Common myeloid progenitor, CD34-positive (primary cell): Measurements from ENCODE around the gene KRT84.

ENCODE experiments used
- CTCF ChIA-PET: fragments of 350-600 bp; sonication (Branson Sonifier 250); formaldehyde crosslinking; loops from one replicate; lab custom pipeline; 2021; ENCODE audit warnings: antibody characterized with exemption; lab: Charles Lee
- POLR2A ChIA-PET: fragments of 350-600 bp; sonication (Branson Sonifier 250); formaldehyde crosslinking; loops from one replicate; lab custom pipeline; 2021; ENCODE audit warnings: antibody characterized with exemption; lab: Charles Lee
- DNase-seq, 3 donors: peaks; one replicate each; pipeline versions ENCODE4 v3.0.0 to v3.0.0-alpha.2; 2013
- H3K27ac ChIP-seq, 2 experiments: 1 replicate in 1 of 2; 2 replicates in 1 of 2; pipeline ENCODE4 v1.7.0; 2013; ENCODE audit warnings: inconsistent platforms in 2 of 2, low read length in 2 of 2, mild to moderate bottlenecking in 2 of 2, low read depth in 1 of 2, moderate library complexity in 1 of 2; ENCODE audit not compliant: severe bottlenecking in 2 of 2, insufficient read depth in 1 of 2, poor library complexity in 1 of 2
- H3K27me3 ChIP-seq, 5 experiments: replicated peaks in 2 of 5; 1 replicate in 3 of 5; 2 replicates in 2 of 5; pipeline versions ENCODE4 v1.6.1 to v1.7.0; 2013; ENCODE audit warnings: low read length in 4 of 5, mild to moderate bottlenecking in 2 of 5, moderate library complexity in 2 of 5, inconsistent platforms in 1 of 5; ENCODE audit not compliant: insufficient read depth in 5 of 5, control insufficient read depth in 4 of 5
- H3K36me3 ChIP-seq, 4 experiments: 1 replicate in 2 of 4; 2 replicates in 2 of 4; pipeline versions ENCODE4 v1.6.1 to v1.7.0; 2013; ENCODE audit warnings: low read length in 3 of 4, control low read depth in 1 of 4, mild to moderate bottlenecking in 1 of 4; ENCODE audit not compliant: control insufficient read depth in 4 of 4, insufficient read depth in 4 of 4
- H3K4me1 ChIP-seq, 4 experiments: 1 replicate in 3 of 4; 2 replicates in 1 of 4; pipeline versions ENCODE4 v1.6.1 to v1.7.1; 2013; ENCODE audit warnings: low read length in 3 of 4, mild to moderate bottlenecking in 3 of 4, control low read depth in 1 of 4, inconsistent platforms in 1 of 4, moderate library complexity in 1 of 4; ENCODE audit not compliant: control insufficient read depth in 4 of 4, insufficient read depth in 4 of 4; ENCODE audit errors: control extremely low read depth in 1 of 4
- H3K4me3 ChIP-seq, 7 experiments: 1 replicate in 4 of 7; 2 replicates in 3 of 7; pipeline versions ENCODE4 v1.5.1 to v1.7.0; 2013; ENCODE audit warnings: mild to moderate bottlenecking in 7 of 7, low read length in 6 of 7, moderate library complexity in 6 of 7, inconsistent platforms in 2 of 7, low read depth in 2 of 7, control low read depth in 1 of 7; ENCODE audit not compliant: insufficient read depth in 4 of 7, control insufficient read depth in 1 of 7; ENCODE audit errors: extremely low read depth in 1 of 7
- H3K9me3 ChIP-seq, 5 experiments: 1 replicate in 4 of 5; 2 replicates in 1 of 5; pipeline versions ENCODE4 v1.6.1 to v1.7.1; 2013; ENCODE audit warnings: low read length in 4 of 5, mild to moderate bottlenecking in 2 of 5, inconsistent platforms in 1 of 5, low read depth in 1 of 5, moderate library complexity in 1 of 5; ENCODE audit not compliant: control insufficient read depth in 4 of 5, insufficient read depth in 2 of 5; ENCODE audit errors: control extremely low read depth in 1 of 5
- WGBS: methylation state at CpG from one replicate; pipeline ENCODE4 v1.1.5; 2013; ENCODE audit not compliant: insufficient coverage; 5-methylcytosine and 5-hydroxymethylcytosine counted together

The KRT84 gene

GRCh38 chr12:52379536-52379935 lies 5.9 kb downstream of the KRT84 start:
- POLR2A ChIA-PET, result no interaction called here

GRCh38 chr12:52378091-52378490 lies 7.4 kb downstream of the KRT84 start:
- no peak for DNase-seq
- CTCF ChIA-PET, result interaction anchor here (1.2 to 2.2 kb wide), 6 partner anchors 8 to 507 kb away, joined by 3 to 7 read pairs (median 4); no protein-coding TSS in a partner anchor
- WGBS, result 90% methylated on average over 17 of the region's 19 CpGs
- Histone ChIP-seq H3K27me3 (peaks cover 0 to 16% (median 0%) of the 10 kb centered on the region in 5 experiments), H3K36me3 (no peaks in the 10 kb centered on the region), H3K4me1 (no peaks in the 10 kb centered on the region), H3K9me3 (no peaks in the 10 kb centered on the region), H3K4me3 (no peak overlapping the region), H3K27ac (no peak overlapping the region)
- POLR2A ChIA-PET, result no interaction called here

More at GRCh38 chr12:52379536-52379935, 5.9 kb downstream of the KRT84 start:
- H3K27me3 ChIP-seq, result peaks cover 0 to 18% (median 0%) of the 10 kb centered on the region in 5 experiments
- WGBS, result 89% methylated on average over 5 of the region's 6 CpGs
- CTCF ChIA-PET, result interaction anchor here (0.6 to 2.6 kb wide), 11 partner anchors 9 to 506 kb away, joined by 3 to 8 read pairs (median 5); no protein-coding TSS in a partner anchor
- H3K4me3 ChIP-seq, result no peak overlapping the region
- H3K36me3 ChIP-seq, result no peaks in the 10 kb centered on the region
- no peak overlapping the region for H3K27ac ChIP-seq
- H3K4me1 ChIP-seq, result no peaks in the 10 kb centered on the region
- no peak for DNase-seq
- H3K9me3 ChIP-seq, result no peaks in the 10 kb centered on the region

DNA sequence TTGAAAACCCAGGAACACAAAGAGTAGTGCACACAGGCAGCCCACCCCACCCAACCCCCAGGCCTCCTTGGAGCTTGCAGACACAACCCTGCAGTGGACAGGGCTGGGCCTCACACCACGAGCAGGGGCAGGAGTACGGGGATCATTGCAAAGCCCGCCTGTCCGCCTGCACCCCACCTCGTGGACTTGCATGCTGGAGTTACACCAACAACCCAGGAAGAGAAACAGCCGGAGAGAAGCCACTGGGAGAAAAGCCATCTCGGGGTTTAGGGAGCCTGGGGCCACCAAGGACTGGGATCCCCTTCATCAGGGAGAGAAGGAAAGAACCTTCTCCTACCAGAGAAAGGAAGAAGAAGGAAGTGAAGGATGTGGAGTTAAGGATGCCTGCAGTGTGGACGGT lies 8.2 kb downstream of the KRT84 start:
- no peak overlapping the region for H3K4me3 ChIP-seq
- H3K27ac ChIP-seq, result no peak overlapping the region
- H3K36me3 ChIP-seq, result no peaks in the 10 kb centered on the region
- H3K4me1 ChIP-seq, result no peaks in the 10 kb centered on the region
- DNase-seq, result no peak
- POLR2A ChIA-PET, result no interaction called here
- peaks cover 0 to 16% (median 0%) of the 10 kb centered on the region in 5 experiments for H3K27me3 ChIP-seq
- WGBS, result 93% methylated on average over 5 of the region's 8 CpGs
- no peaks in the 10 kb centered on the region for H3K9me3 ChIP-seq
- CTCF ChIA-PET, result interaction anchor here (0.8 to 2.0 kb wide), 6 partner anchors 9 to 503 kb away, joined by 3 to 7 read pairs (median 3); no protein-coding TSS in a partner anchor

- Histone ChIP-seq H3K4me1 (no peaks in the 10 kb centered on the region), H3K36me3 (no peaks in the 10 kb centered on the region), H3K9me3 (no peaks in the 10 kb centered on the region), H3K27me3 (peaks cover 0 to 7% (median 5%) of the 10 kb centered on the region in 5 experiments), H3K4me3 (no peak overlapping the region), H3K27ac (no peak overlapping the region)
- ChIA-PET CTCF (interaction anchor here (0.9 to 7.8 kb wide), 31 partner anchors 9 to 612 kb away, joined by 3 to 122 read pairs (median 5); partner anchors contain the start of genes KRT6A and KRT84), POLR2A (no interaction called here)
- peak; percentile 78 to 90 (median 86) for DNase-seq
- 31% methylated on average over 6 of the region's 10 CpGs for WGBS
Observed at GRCh38 chr12:52372216-52373154, 13.0 kb downstream of the KRT84 start.

DNA sequence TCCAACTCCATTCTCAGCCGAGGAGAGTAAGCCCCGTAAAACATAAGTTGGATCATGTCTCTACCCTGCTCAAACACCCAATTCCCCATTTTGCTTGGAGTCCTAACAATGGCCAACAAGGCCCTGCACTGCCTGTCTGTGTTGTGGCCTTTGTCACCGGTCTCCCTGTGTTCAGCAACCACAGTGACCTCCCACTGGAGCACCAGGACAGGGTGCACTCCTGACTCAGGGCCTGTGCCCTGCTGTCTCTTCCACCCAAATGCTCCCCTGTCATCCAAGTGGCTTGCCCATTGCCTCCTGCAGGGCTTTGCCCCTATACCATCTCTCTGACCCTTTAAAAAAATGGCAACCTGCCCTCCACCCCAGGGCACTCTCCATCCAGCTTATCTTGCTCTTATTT lies 13.7 kb downstream of the KRT84 start:
- Histone ChIP-seq H3K27me3 (peaks cover 0 to 7% (median 5%) of the 10 kb centered on the region in 5 experiments), H3K4me3 (no peak overlapping the region), H3K9me3 (no peaks in the 10 kb centered on the region), H3K4me1 (no peaks in the 10 kb centered on the region), H3K36me3 (no peaks in the 10 kb centered on the region), H3K27ac (no peak overlapping the region)
- WGBS, result 97% methylated on average over 3 of the region's 3 CpGs
- no peak for DNase-seq
- CTCF ChIA-PET, result interaction anchor here (1.0 to 7.8 kb wide), 19 partner anchors 10 to 613 kb away, joined by 3 to 122 read pairs (median 8); partner anchors contain the start of gene KRT84
- POLR2A ChIA-PET, result no interaction called here

DNA sequence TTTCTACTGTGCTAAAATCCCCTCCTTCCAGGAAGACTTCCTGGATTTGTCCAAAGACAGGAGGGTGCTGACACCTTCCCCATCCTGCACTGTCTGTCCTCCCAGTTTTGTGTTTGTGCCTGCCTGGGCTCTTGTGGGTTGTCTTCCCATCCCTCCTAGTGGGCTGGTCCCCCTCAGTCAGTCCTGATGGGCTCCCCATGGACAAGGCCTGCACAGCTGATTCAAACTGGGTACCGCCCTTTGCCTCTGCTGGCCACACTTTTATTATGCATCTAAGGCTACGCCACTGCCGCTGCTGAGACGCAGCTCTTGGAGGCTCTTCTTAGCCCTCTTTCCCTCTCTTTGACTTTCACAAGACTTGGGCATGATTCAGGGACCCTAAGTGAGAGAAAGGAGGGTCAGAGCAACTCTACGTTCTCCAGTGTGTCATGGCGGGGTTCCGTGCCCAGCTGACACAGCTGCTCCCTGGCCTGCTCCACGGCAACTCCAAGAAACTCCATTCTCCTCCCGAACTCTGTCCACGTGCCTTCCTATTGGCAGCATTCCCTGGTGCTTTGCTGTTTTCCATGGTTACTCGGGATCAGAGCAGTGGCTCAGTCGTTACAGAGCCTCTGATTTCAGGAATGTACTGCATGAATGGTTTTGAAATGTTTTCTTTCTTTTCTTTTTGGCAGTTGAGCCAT lies 14.4 kb downstream of the KRT84 start:
- peaks cover 0 to 10% (median 5%) of the 10 kb centered on the region in 5 experiments for H3K27me3 ChIP-seq
- H3K27ac ChIP-seq, result no peak overlapping the region
- CTCF ChIA-PET, result interaction anchor here (1.0 to 7.8 kb wide), 13 partner anchors 11 to 609 kb away, joined by 3 to 122 read pairs (median 12); no protein-coding TSS in a partner anchor
- no peak overlapping the region for H3K4me3 ChIP-seq
- no peaks in the 10 kb centered on the region for H3K4me1 ChIP-seq
- POLR2A ChIA-PET, result interaction anchor here (0.7 kb wide), 1 partner anchor 499 kb away, joined by 3 read pairs; no protein-coding TSS in a partner anchor
- no peak for DNase-seq
- 98% methylated on average over 12 of the region's 12 CpGs for WGBS
- H3K9me3 ChIP-seq, result no peaks in the 10 kb centered on the region
- H3K36me3 ChIP-seq, result no peaks in the 10 kb centered on the region
